Mucosa of descending colon (tissue), 3 donors: Measurements from ENCODE around the gene ADGB. TPM values are rescaled to one million over a fixed set of nuclear protein-coding genes. Genes with fewer than 3 reads are reported as not detected.

Experiments used
- ATAC-seq: fragments of 200-7000 bp; cut with Tn5 transposase; one replicate; pipeline ENCODE4 v1.9.1; 2020; ENCODE audit warnings: mild to moderate bottlenecking, moderate library complexity
- DNase-seq, 3 donors: peaks; one replicate each; pipeline ENCODE4 v3.0.0-alpha.2; 2020
- H3K36me3 ChIP-seq: fragments of 200-600 bp; one replicate; pipeline ENCODE4 v1.8.0; 2021; ENCODE audit warnings: low read depth, mild to moderate bottlenecking
- H3K4me1 ChIP-seq: fragments of 200-600 bp; one replicate; pipeline ENCODE4 v1.8.0; 2021; ENCODE audit warnings: low read depth, mild to moderate bottlenecking
- H3K4me3 ChIP-seq: fragments of 200-600 bp; one replicate; pipeline ENCODE4 v1.8.0; 2021; ENCODE audit warnings: mild to moderate bottlenecking
- H3K9me3 ChIP-seq: fragments of 200-600 bp; one replicate; pipeline ENCODE4 v1.8.0; 2021; ENCODE audit warnings: mild to moderate bottlenecking
- CTCF ChIP-seq: fragments of 200-600 bp; IDR thresholded peaks from one replicate; pipeline ENCODE4 v1.8.0; 2022; ENCODE audit warnings: antibody characterized with exemption, mild to moderate bottlenecking
- intact Hi-C, 2 donors: fragments of 100-400 bp; cut with DNase I in 1 of 2; cut with micrococcal nuclease in 1 of 2; formaldehyde crosslinking; loops; one replicate each; pipeline versions ENCODE4 v1.11.0 to v1.11.1; 2022; cut with DNase I, micrococcal nuclease
- total RNA-seq, 3 donors: library from RNA; stranded (reverse); fragmentation: NEBNext Ultra II Directional in 2 of 3; extraction: Animal tissue kit (Norgen Biotek cat#: 25700) in 2 of 3; gene quantifications; one replicate each; pipeline versions ENCODE4 v1.2.1 to v1.2.4, GENCODE V29; 2021 to 2023
- donor health status: DM: no; HTN: no; CAD: no; lungs with moderate emphysema.
- donor health status: DM: no; HTN: no; CAD: no.
- donor health status: DM: no; HTN: yes; CAD: no.

ADGB gene
- total RNA-seq, 3 donors from 2014 or later, result 0.70 to 2.2 (median 2.1) TPM

- TF ChIP-seq CTCF, result no peak
- no peaks in the 10 kb centered on the region for H3K36me3 ChIP-seq
Observed at GRCh38 chr6:146590492-146590891, 8.3 kb upstream of the ADGB start.

GRCh38 chr6:146592451-146592850, 6.3 kb upstream of the ADGB start:
- no peaks in the 10 kb centered on the region for H3K9me3 ChIP-seq
- DNase-seq, result no peak

More at GRCh38 chr6:146590492-146590891, 8.3 kb upstream of the ADGB start:
- no peak for DNase-seq
- no peaks in the 10 kb centered on the region for H3K9me3 ChIP-seq
- H3K4me3 ChIP-seq, result no peak overlapping the region
- no peak for ATAC-seq
- intact Hi-C loops, result no loop called here
- H3K4me1 ChIP-seq, result no peaks in the 10 kb centered on the region

GRCh38 chr6:146593986-146594385, 4.8 kb upstream of the ADGB start:
- H3K4me1 ChIP-seq, result no peaks in the 10 kb centered on the region
- H3K4me3 ChIP-seq, result no peak overlapping the region
- TF ChIP-seq CTCF, result no peak
- intact Hi-C loops, result no loop called here
- no peaks in the 10 kb centered on the region for H3K36me3 ChIP-seq
- DNase-seq (no peak), ATAC-seq (no peak)
- no peaks in the 10 kb centered on the region for H3K9me3 ChIP-seq

More at GRCh38 chr6:146592451-146592850, 6.3 kb upstream of the ADGB start:
- no peak for TF ChIP-seq CTCF
- no peaks in the 10 kb centered on the region for H3K4me1 ChIP-seq
- no peaks in the 10 kb centered on the region for H3K36me3 ChIP-seq
- intact Hi-C loops, result no loop called here
- no peak overlapping the region for H3K4me3 ChIP-seq
- ATAC-seq, result peak; percentile 55

GRCh38 chr6:146594495-146594894, 4.3 kb upstream of the ADGB start:
- Histone ChIP-seq H3K4me1 (no peaks in the 10 kb centered on the region), H3K9me3 (no peaks in the 10 kb centered on the region), H3K36me3 (no peaks in the 10 kb centered on the region), H3K4me3 (no peak overlapping the region)
- DNase-seq, result no peak
- TF ChIP-seq CTCF, result no peak
- intact Hi-C loops, result no loop called here
- ATAC-seq, result no peak

- intact Hi-C loops, result no loop called here
- peak; percentile 7 for ATAC-seq
- H3K4me1 ChIP-seq, result no peaks in the 10 kb centered on the region
- no peak for DNase-seq
- no peaks in the 10 kb centered on the region for H3K36me3 ChIP-seq
- TF ChIP-seq CTCF, result no peak
- no peak overlapping the region for H3K4me3 ChIP-seq
- no peaks in the 10 kb centered on the region for H3K9me3 ChIP-seq
Observed at GRCh38 chr6:146595972-146596731, 2.6 kb upstream of the ADGB start.
